ENCODE data around the gene BRAT1. TPM values are rescaled to one million over a fixed set of nuclear protein-coding genes. Genes with fewer than 3 reads are reported as not detected.
"Not testable (repeated sequence)": the region's sequence is repeated elsewhere in the genome, so short reads cannot be mapped to it uniquely, and the experiment has no call there.

Gene BRAT1
- total RNA-seq, 1 donor from 2014 or later, result 43.7 TPM

DNA sequence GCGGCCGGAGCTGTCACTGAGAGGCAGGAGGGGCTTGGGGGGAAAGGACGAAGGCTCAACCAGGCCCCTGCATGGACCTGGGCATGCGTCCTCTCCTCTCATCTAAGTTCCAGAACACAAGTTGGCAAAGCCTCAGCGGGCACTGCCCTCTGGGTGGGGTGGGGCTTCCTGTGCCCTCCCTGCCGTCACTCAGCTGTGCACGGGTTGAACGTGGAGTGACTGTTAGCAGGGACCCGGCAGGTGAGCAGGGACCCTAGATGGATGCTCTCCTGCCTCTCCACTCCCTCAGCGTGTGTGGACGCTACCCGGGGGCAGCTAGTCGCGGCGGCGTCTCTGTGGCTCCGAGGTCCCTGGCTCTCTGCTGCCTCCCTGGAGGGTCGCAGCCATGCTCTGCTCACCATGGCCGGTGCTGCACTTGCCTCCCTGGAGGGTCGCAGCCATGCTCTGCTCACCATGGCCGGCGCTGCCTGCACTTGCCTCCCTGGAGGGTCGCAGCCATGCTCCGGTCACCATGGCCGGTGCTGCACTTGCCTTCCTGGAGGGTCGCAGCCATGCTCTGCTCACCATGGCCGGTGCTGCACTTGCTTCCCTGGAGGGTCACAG is 40.0 kb upstream of the BRAT1 start:
- H3K4me3 Mint-ChIP-seq (ENCODE audit: low read depth), result no peak overlapping the region
- peaks cover 28% of the 10 kb centered on the region for H3K36me3 Mint-ChIP-seq (ENCODE audit: insufficient read depth)
- TF ChIP-seq, protein P1, sequence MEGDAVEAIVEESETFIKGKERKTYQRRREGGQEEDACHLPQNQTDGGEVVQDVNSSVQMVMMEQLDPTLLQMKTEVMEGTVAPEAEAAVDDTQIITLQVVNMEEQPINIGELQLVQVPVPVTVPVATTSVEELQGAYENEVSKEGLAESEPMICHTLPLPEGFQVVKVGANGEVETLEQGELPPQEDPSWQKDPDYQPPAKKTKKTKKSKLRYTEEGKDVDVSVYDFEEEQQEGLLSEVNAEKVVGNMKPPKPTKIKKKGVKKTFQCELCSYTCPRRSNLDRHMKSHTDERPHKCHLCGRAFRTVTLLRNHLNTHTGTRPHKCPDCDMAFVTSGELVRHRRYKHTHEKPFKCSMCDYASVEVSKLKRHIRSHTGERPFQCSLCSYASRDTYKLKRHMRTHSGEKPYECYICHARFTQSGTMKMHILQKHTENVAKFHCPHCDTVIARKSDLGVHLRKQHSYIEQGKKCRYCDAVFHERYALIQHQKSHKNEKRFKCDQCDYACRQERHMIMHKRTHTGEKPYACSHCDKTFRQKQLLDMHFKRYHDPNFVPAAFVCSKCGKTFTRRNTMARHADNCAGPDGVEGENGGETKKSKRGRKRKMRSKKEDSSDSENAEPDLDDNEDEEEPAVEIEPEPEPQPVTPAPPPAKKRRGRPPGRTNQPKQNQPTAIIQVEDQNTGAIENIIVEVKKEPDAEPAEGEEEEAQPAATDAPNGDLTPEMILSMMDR (IDR thresholded peaks at IDR 0.05; ENCODE audit: unreplicated experiment), result no peak
- no peak for DNase-seq (ENCODE audit: low spot score, unreplicated experiment)
- no peak overlapping the region for H3K27ac Mint-ChIP-seq
- H3K27me3 Mint-ChIP-seq, result no peaks in the 10 kb centered on the region
- H3K9me3 Mint-ChIP-seq (ENCODE audit: low read depth), result no peaks in the 10 kb centered on the region
- H3K4me1 Mint-ChIP-seq (ENCODE audit: low read depth), result no peaks in the 10 kb centered on the region

DNA sequence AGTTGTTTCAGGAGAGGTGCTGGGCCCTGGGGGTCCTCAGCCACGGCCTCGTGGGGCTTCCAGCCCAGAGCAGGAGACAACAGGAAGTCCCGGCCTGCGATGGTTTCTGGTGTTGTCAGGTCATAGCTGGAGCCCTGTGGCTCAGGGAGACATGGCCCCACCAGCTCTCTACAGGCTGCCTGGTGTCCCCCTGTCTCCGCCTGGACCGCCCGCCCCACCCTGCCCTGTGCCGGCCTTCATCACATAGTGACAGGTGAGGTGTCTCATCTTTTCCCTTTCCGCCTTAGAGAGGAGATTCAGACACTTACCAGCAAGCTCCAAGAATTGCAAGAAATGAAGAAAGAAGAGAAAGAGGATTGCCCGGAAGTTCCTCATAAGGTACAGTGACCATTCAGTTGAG is 39.3 kb upstream of the BRAT1 start:
- no peaks in the 10 kb centered on the region for H3K4me1 Mint-ChIP-seq (ENCODE audit: low read depth)
- DNase-seq (ENCODE audit: low spot score, unreplicated experiment), result no peak
- H3K36me3 Mint-ChIP-seq (ENCODE audit: insufficient read depth), result peaks cover 27% of the 10 kb centered on the region
- no peak overlapping the region for H3K4me3 Mint-ChIP-seq (ENCODE audit: low read depth)
- TF ChIP-seq, protein P1 (IDR thresholded peaks at IDR 0.05; ENCODE audit: unreplicated experiment), result no peak
- H3K9me3 Mint-ChIP-seq (ENCODE audit: low read depth), result no peaks in the 10 kb centered on the region
- H3K27me3 Mint-ChIP-seq, result no peaks in the 10 kb centered on the region
- no peak overlapping the region for H3K27ac Mint-ChIP-seq

DNA sequence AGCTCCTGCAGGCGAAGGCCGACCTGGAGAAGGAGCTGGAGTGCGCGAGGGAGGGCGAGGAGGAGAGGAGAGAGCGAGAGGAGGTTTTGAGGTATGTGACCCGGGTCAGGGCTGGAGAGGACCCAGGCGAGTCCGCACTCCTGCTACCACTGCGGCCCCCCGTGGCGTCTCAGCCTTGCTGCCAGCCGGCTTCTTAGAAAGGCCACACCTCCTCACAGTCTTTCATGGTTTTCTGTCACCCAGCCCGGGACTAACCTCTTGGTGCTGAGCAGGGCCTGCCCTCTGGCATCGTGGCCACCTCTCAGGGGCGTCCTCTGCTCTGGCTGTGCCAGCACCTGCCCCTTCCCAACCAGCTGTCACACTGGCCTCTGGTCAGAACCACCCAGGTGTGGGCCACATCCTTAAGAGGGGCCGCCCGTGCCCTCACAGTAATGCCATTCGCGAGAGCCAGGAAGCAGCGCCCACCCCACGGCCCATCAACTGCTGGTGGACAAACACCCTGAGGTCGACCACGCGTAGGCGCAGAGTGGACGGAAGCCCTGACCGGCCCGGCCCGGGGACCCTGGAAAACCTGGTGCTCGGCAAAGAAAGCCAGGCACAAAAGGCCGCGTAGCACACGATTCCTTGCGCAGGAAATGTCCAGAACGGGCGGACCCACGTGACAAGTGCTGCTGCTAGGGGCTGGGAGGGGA is 37.9 kb upstream of the BRAT1 start:
- H3K27ac Mint-ChIP-seq, result no peak overlapping the region
- no peak for DNase-seq (ENCODE audit: low spot score, unreplicated experiment)
- no peak overlapping the region for H3K4me3 Mint-ChIP-seq (ENCODE audit: low read depth)
- TF ChIP-seq, protein P1 (IDR thresholded peaks at IDR 0.05; ENCODE audit: unreplicated experiment), result no peak
- no peaks in the 10 kb centered on the region for H3K27me3 Mint-ChIP-seq
- no peaks in the 10 kb centered on the region for H3K9me3 Mint-ChIP-seq (ENCODE audit: low read depth)
- H3K36me3 Mint-ChIP-seq (ENCODE audit: insufficient read depth), result peaks cover 20% of the 10 kb centered on the region
- no peaks in the 10 kb centered on the region for H3K4me1 Mint-ChIP-seq (ENCODE audit: low read depth)

DNA sequence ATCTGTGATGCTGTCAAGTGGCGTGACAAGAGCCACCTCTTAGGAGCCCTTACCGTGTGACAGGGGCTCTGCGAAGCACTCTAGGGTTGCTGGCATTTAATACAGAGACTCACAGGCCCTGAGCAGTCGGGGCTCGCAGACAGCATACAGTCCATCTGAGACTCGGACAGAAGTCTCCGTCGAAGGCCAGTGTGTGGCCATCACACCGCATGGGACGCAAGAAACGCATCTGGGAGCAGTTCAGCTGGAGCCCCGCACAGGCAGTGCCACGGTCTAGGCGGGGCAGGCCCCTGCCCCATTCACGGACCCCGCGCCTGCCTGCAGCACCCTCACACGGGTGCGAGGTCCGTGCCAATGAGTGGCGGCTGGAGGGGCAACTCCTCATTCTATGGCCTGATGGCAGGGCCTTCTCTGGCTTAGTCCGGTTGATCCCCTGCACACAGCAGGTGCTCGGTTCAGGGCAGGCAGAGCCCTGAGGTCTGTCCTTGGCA is 37.1 kb upstream of the BRAT1 start:
- H3K27me3 Mint-ChIP-seq, result no peaks in the 10 kb centered on the region
- H3K4me1 Mint-ChIP-seq (ENCODE audit: low read depth), result no peaks in the 10 kb centered on the region
- peaks cover 21% of the 10 kb centered on the region for H3K36me3 Mint-ChIP-seq (ENCODE audit: insufficient read depth)
- no peaks in the 10 kb centered on the region for H3K9me3 Mint-ChIP-seq (ENCODE audit: low read depth)
- TF ChIP-seq, protein P1 (IDR thresholded peaks at IDR 0.05; ENCODE audit: unreplicated experiment), result no peak
- no peak for DNase-seq (ENCODE audit: low spot score, unreplicated experiment)
- H3K4me3 Mint-ChIP-seq (ENCODE audit: low read depth), result no peak overlapping the region
- H3K27ac Mint-ChIP-seq, result no peak overlapping the region

DNA sequence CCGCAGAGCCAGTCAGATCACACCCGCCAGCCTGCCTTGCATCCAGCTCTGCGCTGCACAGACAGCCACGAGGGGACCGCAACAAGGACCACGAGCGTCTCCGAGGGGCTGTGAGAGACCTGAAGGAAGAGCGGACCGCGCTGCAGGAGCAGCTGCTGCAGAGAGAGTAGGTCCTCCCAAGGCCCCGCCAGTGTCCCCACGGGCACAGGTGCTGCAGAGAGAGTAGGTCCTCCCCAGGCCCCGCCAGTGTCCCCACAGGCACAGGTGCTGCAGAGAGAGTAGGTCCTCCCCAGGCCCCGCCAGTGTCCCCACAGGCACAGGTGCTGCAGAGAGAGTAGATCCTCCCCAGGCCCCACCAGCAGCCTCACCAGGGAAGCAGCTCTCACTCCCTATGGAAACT is 34.6 kb upstream of the BRAT1 start:
- not testable (repeated sequence) for H3K4me1 Mint-ChIP-seq (ENCODE audit: low read depth); H3K4me3 Mint-ChIP-seq (ENCODE audit: low read depth); DNase-seq (ENCODE audit: low spot score, unreplicated experiment); H3K27me3 Mint-ChIP-seq; H3K9me3 Mint-ChIP-seq (ENCODE audit: low read depth); H3K27ac Mint-ChIP-seq
- H3K36me3 Mint-ChIP-seq (ENCODE audit: insufficient read depth), result peaks cover 14% of the 10 kb centered on the region

DNA sequence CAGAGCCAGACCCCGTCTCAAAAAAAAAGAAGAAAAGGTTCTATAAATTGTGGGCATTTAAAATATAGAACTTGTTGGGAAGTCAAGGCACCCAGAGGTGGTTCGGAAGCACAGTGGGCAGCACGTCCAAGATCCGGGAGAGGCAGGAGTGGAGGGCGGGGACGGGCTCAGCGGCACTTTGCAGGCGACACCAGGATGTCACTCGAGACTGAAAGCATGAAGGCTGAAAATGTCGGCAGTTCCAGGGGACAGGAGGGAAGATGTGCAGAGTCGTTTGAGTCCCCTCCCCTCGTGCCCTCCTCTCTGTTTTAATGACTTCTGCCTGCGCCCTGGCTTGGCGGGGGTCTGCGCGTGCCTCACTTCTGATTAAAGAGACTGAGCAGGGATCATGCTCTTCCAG is 34.0 kb upstream of the BRAT1 start:
- peaks cover 16% of the 10 kb centered on the region for H3K36me3 Mint-ChIP-seq (ENCODE audit: insufficient read depth)

More for the DNA sequence above, 34.0 kb upstream of the BRAT1 start:
- TF ChIP-seq, protein P1 (IDR thresholded peaks at IDR 0.05; ENCODE audit: unreplicated experiment), result no peak
- no peak overlapping the region for H3K27ac Mint-ChIP-seq
- H3K9me3 Mint-ChIP-seq (ENCODE audit: low read depth), result no peaks in the 10 kb centered on the region
- no peak overlapping the region for H3K4me3 Mint-ChIP-seq (ENCODE audit: low read depth)
- DNase-seq (ENCODE audit: low spot score, unreplicated experiment), result no peak
- no peaks in the 10 kb centered on the region for H3K27me3 Mint-ChIP-seq
- peaks cover 2% of the 10 kb centered on the region for H3K4me1 Mint-ChIP-seq (ENCODE audit: low read depth)
